ENCODE measurements around the gene CPB1.

CPB1 gene

DNA sequence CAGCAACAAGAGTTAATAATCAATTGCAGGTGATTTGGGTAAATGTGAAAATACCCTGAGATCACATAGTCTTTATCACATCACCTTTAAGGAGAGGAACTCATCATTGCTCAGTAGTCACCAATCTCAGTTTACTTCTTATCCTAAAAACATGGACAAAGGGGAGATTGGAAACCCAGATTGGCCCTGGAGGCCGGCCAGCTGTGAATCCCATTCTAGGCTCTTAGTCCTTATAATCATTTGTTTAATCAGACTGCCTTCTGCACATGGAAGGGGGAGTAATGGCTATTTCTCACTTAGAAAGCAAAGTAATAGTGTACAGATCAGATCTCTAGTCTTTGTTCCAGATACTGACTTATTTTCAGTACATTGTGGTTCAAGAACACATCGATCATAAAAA lies 37.2 kb upstream of the CPB1 start:
- no peak overlapping the region for H2AFZ ChIP-seq
- no peak overlapping the region for H3K4me3 ChIP-seq (ENCODE audit: low read depth, low read length)
- no peaks in the 10 kb centered on the region for H3K27me3 ChIP-seq (ENCODE audit: control insufficient read depth, insufficient read depth, low read length)
- no peaks in the 10 kb centered on the region for H3K4me1 ChIP-seq
- H3K36me3 ChIP-seq (ENCODE audit: control insufficient read depth, insufficient read depth, low read length), result no peaks in the 10 kb centered on the region
- no peak overlapping the region for H3K4me2 ChIP-seq (ENCODE audit: low read length)
- no peak overlapping the region for H3K9ac ChIP-seq
- no peaks in the 10 kb centered on the region for H3K79me2 ChIP-seq
- TF ChIP-seq, protein P1, sequence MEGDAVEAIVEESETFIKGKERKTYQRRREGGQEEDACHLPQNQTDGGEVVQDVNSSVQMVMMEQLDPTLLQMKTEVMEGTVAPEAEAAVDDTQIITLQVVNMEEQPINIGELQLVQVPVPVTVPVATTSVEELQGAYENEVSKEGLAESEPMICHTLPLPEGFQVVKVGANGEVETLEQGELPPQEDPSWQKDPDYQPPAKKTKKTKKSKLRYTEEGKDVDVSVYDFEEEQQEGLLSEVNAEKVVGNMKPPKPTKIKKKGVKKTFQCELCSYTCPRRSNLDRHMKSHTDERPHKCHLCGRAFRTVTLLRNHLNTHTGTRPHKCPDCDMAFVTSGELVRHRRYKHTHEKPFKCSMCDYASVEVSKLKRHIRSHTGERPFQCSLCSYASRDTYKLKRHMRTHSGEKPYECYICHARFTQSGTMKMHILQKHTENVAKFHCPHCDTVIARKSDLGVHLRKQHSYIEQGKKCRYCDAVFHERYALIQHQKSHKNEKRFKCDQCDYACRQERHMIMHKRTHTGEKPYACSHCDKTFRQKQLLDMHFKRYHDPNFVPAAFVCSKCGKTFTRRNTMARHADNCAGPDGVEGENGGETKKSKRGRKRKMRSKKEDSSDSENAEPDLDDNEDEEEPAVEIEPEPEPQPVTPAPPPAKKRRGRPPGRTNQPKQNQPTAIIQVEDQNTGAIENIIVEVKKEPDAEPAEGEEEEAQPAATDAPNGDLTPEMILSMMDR (IDR thresholded peaks at IDR 0.05), result no peak
- no peaks in the 10 kb centered on the region for H3K9me3 ChIP-seq (ENCODE audit: control insufficient read depth, low read length)
- H3K27ac ChIP-seq, result no peak overlapping the region

DNA sequence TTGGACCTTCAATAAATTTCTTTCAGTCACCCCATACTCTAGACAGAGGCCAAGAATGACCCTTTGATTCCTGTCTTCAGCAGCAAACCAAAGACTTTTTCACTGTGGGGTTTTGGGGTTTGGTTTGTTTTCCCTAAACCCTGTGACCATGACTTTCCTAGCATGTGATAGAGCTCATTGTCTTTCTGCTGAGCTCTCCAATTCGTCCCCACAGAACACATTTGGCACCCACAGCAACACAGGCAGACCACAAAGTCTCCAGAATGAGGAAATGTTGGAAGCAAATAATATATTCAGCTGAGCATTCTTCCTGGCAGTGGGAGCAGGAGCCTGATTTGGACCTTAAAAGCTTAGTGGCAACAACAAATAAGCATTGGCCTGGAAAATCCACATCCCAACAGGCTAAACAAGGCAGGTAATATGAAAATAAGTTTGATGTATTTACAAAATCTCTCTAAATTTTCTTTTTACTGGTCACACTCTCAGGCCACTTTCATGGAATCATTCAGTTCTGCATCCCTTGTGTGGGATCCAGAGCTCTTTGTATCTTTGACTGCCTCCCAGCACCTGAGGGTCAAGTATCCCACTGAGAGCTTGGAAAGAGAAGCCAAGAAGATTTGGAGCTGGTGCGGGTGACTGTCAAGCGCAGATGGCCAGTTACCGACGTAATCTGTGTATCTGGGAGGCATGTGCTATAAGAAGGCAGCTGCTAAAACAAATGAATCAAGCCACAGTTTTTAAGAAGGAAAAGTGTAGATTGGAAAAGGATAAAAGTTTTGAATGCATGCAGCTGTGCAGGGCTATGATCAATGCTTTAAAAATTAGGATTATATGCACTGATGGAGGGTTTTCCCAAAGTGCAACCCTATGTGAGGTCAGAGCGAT lies 36.5 kb upstream of the CPB1 start:
- H3K79me2 ChIP-seq, result no peaks in the 10 kb centered on the region
- H2AFZ ChIP-seq, result no peak overlapping the region
- H3K9me3 ChIP-seq (ENCODE audit: control insufficient read depth, low read length), result no peaks in the 10 kb centered on the region
- H3K27ac ChIP-seq, result no peak overlapping the region
- TF ChIP-seq, protein P1 (IDR thresholded peaks at IDR 0.05), result no peak
- H3K36me3 ChIP-seq (ENCODE audit: control insufficient read depth, insufficient read depth, low read length), result no peaks in the 10 kb centered on the region
- no peak overlapping the region for H3K4me3 ChIP-seq (ENCODE audit: low read depth, low read length)
- H3K9ac ChIP-seq, result no peak overlapping the region
- H3K4me2 ChIP-seq (ENCODE audit: low read length), result no peak overlapping the region
- no peaks in the 10 kb centered on the region for H3K4me1 ChIP-seq
- H3K27me3 ChIP-seq (ENCODE audit: control insufficient read depth, insufficient read depth, low read length), result no peaks in the 10 kb centered on the region

DNA sequence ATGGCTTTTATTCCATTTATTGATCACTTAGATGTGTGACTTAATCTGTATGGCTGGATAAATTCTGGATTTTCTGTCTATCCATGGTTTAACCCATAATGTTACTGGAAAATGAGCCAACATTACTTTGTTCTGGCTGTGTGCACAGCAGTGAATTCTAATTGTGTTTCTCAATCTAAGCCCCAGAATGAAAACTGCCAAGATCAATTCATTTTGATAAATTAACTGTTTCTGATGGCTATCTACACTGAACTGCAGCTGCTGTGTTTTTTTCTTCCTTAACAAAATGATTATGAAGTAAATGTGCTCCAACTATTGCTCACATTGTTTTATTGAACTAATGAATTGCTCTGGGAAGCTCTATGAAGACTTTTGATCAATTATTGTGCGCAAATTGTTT lies 35.7 kb upstream of the CPB1 start:
- no peaks in the 10 kb centered on the region for H3K9me3 ChIP-seq (ENCODE audit: control insufficient read depth, low read length)

DNA sequence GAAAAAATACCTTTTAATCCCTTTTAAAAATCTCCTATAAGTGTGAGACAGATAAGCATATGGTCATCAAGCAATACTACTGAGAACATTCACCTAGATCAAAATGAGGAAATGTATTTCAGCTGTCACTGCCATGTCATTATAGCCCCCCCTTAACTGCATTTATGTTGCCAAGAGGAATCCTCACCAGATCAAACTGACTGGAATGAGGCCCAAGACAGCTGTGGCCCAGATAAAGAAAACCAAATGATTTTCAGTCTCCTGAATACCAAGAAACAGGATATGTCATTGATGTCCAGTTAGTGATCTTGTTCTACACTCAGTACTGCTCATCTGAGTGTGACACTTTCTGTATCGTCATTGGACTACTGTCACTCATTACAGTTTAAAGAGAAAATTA lies 35.1 kb upstream of the CPB1 start:
- TF ChIP-seq, protein P1 (IDR thresholded peaks at IDR 0.05), result no peak
- no peak overlapping the region for H3K27ac ChIP-seq
- H3K36me3 ChIP-seq (ENCODE audit: control insufficient read depth, insufficient read depth, low read length), result no peaks in the 10 kb centered on the region
- H3K9me3 ChIP-seq (ENCODE audit: control insufficient read depth, low read length), result no peaks in the 10 kb centered on the region
- H2AFZ ChIP-seq, result no peak overlapping the region
- no peaks in the 10 kb centered on the region for H3K4me1 ChIP-seq
- H3K79me2 ChIP-seq, result no peaks in the 10 kb centered on the region
- no peaks in the 10 kb centered on the region for H3K27me3 ChIP-seq (ENCODE audit: control insufficient read depth, insufficient read depth, low read length)
- H3K4me2 ChIP-seq (ENCODE audit: low read length), result no peak overlapping the region
- H3K9ac ChIP-seq, result no peak overlapping the region
- no peak overlapping the region for H3K4me3 ChIP-seq (ENCODE audit: low read depth, low read length)

More for the DNA sequence above, 35.7 kb upstream of the CPB1 start:
- no peaks in the 10 kb centered on the region for H3K79me2 ChIP-seq
- H3K36me3 ChIP-seq (ENCODE audit: control insufficient read depth, insufficient read depth, low read length), result no peaks in the 10 kb centered on the region
- no peaks in the 10 kb centered on the region for H3K4me1 ChIP-seq
- no peak overlapping the region for H2AFZ ChIP-seq
- H3K27me3 ChIP-seq (ENCODE audit: control insufficient read depth, insufficient read depth, low read length), result no peaks in the 10 kb centered on the region
- TF ChIP-seq, protein P1 (IDR thresholded peaks at IDR 0.05), result no peak
- no peak overlapping the region for H3K27ac ChIP-seq
- no peak overlapping the region for H3K4me2 ChIP-seq (ENCODE audit: low read length)
- H3K9ac ChIP-seq, result no peak overlapping the region
- no peak overlapping the region for H3K4me3 ChIP-seq (ENCODE audit: low read depth, low read length)

DNA sequence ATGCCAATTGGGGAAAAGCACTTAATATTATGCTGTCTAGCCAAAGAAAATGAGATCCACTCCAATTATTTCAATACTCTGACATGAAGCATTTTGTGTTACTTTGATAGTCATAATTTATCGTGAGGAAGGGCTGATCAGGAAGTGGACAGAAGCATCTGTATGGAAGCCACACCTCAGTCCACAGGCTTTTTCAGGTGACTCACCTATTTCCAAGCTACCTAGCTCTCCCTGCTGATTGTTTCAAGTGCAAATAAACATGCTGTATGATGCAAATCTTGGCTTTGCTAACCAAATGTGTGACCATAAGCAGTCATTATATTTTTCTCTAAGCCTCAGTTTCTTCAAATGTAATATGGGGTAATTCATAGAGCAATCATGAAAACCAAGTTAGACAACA lies 30.8 kb upstream of the CPB1 start:
- Histone ChIP-seq H3K4me3 (ENCODE audit: low read depth, low read length) (no peak overlapping the region), H3K4me2 (ENCODE audit: low read length) (no peak overlapping the region), H3K79me2 (no peaks in the 10 kb centered on the region), H2AFZ (no peak overlapping the region), H3K27me3 (ENCODE audit: control insufficient read depth, insufficient read depth, low read length) (no peaks in the 10 kb centered on the region), H3K4me1 (no peaks in the 10 kb centered on the region), H3K9me3 (ENCODE audit: control insufficient read depth, low read length) (no peaks in the 10 kb centered on the region), H3K9ac (no peak overlapping the region), H3K27ac (no peak overlapping the region), H3K36me3 (ENCODE audit: control insufficient read depth, insufficient read depth, low read length) (no peaks in the 10 kb centered on the region)
- TF ChIP-seq, protein P1 (IDR thresholded peaks at IDR 0.05), result no peak

All from parathyroid adenoma (tissue), 2 donors.